ENCODE measurements around the gene AXL. TPM values are rescaled to one million over a fixed set of nuclear protein-coding genes. Genes with fewer than 3 reads are reported as not detected.

Gene AXL
- total and polyA plus RNA-seq, 9 of the 15 experiments (the other 6 are each of a cell fraction or from before 2014, with no cell fraction given) = 0.80 to 6.6 (median 1.6) TPM

- no peak for TF ChIP-seq SMARCB1 (IDR thresholded peaks at IDR 0.05; ENCODE audit: insufficient read length, low read depth)
- no peak for TF ChIP-seq TBL1XR1 (IDR thresholded peaks at IDR 0.05; ENCODE audit: low read length in 2 of 2)
- TF ChIP-seq ZNF75A (CRISPR knock-in tag; IDR thresholded peaks at IDR 0.05) = no peak
- TF ChIP-seq HEY1 (CRISPR knock-in tag; IDR thresholded peaks at IDR 0.05; ENCODE audit: borderline replicate concordance) = no peak
- no peak for TF ChIP-seq STAG1 (CRISPR knock-in tag; IDR thresholded peaks at IDR 0.05; ENCODE audit: borderline replicate concordance)
- TF ChIP-seq, protein P1, sequence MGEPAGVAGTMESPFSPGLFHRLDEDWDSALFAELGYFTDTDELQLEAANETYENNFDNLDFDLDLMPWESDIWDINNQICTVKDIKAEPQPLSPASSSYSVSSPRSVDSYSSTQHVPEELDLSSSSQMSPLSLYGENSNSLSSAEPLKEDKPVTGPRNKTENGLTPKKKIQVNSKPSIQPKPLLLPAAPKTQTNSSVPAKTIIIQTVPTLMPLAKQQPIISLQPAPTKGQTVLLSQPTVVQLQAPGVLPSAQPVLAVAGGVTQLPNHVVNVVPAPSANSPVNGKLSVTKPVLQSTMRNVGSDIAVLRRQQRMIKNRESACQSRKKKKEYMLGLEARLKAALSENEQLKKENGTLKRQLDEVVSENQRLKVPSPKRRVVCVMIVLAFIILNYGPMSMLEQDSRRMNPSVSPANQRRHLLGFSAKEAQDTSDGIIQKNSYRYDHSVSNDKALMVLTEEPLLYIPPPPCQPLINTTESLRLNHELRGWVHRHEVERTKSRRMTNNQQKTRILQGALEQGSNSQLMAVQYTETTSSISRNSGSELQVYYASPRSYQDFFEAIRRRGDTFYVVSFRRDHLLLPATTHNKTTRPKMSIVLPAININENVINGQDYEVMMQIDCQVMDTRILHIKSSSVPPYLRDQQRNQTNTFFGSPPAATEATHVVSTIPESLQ (CRISPR knock-in tag; IDR thresholded peaks at IDR 0.05) = no peak
- TF ChIP-seq RBM25 (IDR thresholded peaks at IDR 0.05; ENCODE audit: low read depth, low read length, severe bottlenecking) = no peak
- TF ChIP-seq ZNF134 (CRISPR knock-in tag; conservative IDR thresholded peaks at IDR 0.05) = no peak
- TF ChIP-seq CHD1 (IDR thresholded peaks at IDR 0.05; ENCODE audit: low read length) = no peak
- no peak; a peak in 1 of 4 replicates for TF ChIP-seq NONO (IDR thresholded peaks at IDR 0.05; ENCODE audit: low read depth in 2 of 2, low read length in 1 of 2)
- TF ChIP-seq NFYB (IDR thresholded peaks at IDR 0.05; ENCODE audit: extremely low read depth, insufficient read length) = no peak
- TF ChIP-seq SMAD4 (CRISPR knock-in tag; conservative IDR thresholded peaks at IDR 0.05) = peak; percentile 40; the same call in 1 of the 2 replicates
- no peak for TF ChIP-seq PCBP2 (IDR thresholded peaks at IDR 0.05; ENCODE audit: low read depth, low read length, poor library complexity, severe bottlenecking)
- TF ChIP-seq HMGN3 (IDR thresholded peaks at IDR 0.05; ENCODE audit: borderline replicate concordance, extremely low read depth, insufficient read length, low read depth, low read length) = peak; percentile 34
- no peak for TF ChIP-seq ZBTB2 (IDR thresholded peaks at IDR 0.05)
- no peak for TF ChIP-seq SMAD1 (IDR thresholded peaks at IDR 0.05; ENCODE audit: low read depth, low read length, partially characterized antibody)
- no peak for TF ChIP-seq MTA2 (IDR thresholded peaks at IDR 0.05; ENCODE audit: low read depth)
- no peak for TF ChIP-seq ZNF699 (CRISPR knock-in tag; IDR thresholded peaks at IDR 0.05; ENCODE audit: insufficient replicate concordance)
- TF ChIP-seq TCF7L2 (IDR thresholded peaks at IDR 0.05; ENCODE audit: low read depth, low read length) = no peak
- no peak; the same call in 1 of the 2 replicates for TF ChIP-seq GABPB1 (CRISPR knock-in tag; IDR thresholded peaks at IDR 0.05)
- TF ChIP-seq, protein P2, sequence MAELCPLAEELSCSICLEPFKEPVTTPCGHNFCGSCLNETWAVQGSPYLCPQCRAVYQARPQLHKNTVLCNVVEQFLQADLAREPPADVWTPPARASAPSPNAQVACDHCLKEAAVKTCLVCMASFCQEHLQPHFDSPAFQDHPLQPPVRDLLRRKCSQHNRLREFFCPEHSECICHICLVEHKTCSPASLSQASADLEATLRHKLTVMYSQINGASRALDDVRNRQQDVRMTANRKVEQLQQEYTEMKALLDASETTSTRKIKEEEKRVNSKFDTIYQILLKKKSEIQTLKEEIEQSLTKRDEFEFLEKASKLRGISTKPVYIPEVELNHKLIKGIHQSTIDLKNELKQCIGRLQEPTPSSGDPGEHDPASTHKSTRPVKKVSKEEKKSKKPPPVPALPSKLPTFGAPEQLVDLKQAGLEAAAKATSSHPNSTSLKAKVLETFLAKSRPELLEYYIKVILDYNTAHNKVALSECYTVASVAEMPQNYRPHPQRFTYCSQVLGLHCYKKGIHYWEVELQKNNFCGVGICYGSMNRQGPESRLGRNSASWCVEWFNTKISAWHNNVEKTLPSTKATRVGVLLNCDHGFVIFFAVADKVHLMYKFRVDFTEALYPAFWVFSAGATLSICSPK (IDR thresholded peaks at IDR 0.05; ENCODE audit: borderline replicate concordance) = no peak
- no peak for TF ChIP-seq ZNF347 (CRISPR knock-in tag; IDR thresholded peaks at IDR 0.05; ENCODE audit: low read depth)
- TF ChIP-seq MCM3 (IDR thresholded peaks at IDR 0.05) = no peak
- TF ChIP-seq BACH1 (tag; IDR thresholded peaks at IDR 0.05) = no peak
Observed at GRCh38 chr19:41192574-41193429, 26.2 kb upstream of the AXL start, which contains the start of gene CYP2S1 (continued).
